ENCODE results near the gene GSTP1. TPM values are rescaled to one million over a fixed set of nuclear protein-coding genes. Genes with fewer than 3 reads are reported as not detected.

GSTP1 gene
- total and polyA plus RNA-seq, 2 of the 8 experiments (the other 6 are each of a cell fraction or from before 2014, with no cell fraction given) = 1,454 to 3,329 TPM

DNA sequence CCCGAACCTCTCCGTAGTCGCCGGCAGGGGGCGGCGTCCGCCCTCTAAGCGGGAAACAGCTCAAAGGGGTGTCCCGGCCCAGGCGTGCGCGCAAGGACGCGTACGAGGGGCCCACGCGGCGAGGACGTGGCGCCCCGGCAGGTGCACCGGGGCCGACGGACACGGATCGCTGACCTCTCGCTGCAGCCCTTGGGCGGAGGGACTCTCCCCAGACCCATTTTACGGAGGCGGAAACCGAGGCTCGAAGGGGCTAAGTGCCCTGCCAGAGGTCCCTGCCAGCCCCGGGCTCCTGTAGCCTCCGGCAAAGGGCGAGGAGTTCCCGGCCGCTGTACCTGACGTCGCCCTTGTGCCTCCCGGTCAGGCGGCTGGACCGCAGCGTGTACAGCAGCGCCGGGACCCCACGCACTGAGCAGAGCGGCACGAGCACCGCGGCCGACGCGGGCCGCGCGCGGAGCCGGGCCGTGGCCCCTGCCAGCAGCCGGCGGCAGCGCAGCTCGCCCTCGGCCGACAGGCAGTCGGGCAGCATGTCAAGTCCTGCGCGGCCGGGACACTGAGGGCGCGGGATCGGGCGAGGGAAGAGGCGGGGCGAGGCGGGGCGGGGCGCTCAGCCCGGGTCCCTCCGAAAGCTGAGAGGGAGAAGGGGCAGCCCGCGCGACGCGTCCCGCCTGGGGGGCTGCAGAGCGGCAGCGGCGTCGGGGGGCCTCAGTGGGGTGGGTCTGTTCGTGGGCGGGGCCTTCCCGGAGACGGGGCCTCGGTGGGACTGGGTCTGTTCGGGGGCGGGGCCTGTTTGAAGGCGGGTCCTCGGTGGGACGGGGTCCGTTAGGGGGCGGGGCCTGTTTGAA, 46.0 kb downstream of the GSTP1 start, which contains the start of gene NUDT8 (continued):
- TF ChIP-seq, protein P1, sequence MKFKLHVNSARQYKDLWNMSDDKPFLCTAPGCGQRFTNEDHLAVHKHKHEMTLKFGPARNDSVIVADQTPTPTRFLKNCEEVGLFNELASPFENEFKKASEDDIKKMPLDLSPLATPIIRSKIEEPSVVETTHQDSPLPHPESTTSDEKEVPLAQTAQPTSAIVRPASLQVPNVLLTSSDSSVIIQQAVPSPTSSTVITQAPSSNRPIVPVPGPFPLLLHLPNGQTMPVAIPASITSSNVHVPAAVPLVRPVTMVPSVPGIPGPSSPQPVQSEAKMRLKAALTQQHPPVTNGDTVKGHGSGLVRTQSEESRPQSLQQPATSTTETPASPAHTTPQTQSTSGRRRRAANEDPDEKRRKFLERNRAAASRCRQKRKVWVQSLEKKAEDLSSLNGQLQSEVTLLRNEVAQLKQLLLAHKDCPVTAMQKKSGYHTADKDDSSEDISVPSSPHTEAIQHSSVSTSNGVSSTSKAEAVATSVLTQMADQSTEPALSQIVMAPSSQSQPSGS (IDR thresholded peaks at IDR 0.05; ENCODE audit: low read length) = no peak
- TF ChIP-seq TBP (IDR thresholded peaks at IDR 0.05; ENCODE audit: low read depth, low read length) (no peak), HDAC2 (IDR thresholded peaks at IDR 0.05; ENCODE audit: borderline replicate concordance in 1 of 2, low read depth in 2 of 2, low read length in 2 of 2) (peak in 1 of 2 experiments; percentile 84; a peak in 2 of 4 replicates), POLR2AphosphoS5 (IDR thresholded peaks at IDR 0.05; ENCODE audit: low read depth, low read length) (peak; percentile 76), RAD21 (IDR thresholded peaks at IDR 0.05 in 1 of 2, conservative IDR thresholded peaks at IDR 0.05 in 1 of 2; ENCODE audit: low read depth in 2 of 2, low read length in 2 of 2) (peak; percentile 53 to 63), YY1 (IDR thresholded peaks at IDR 0.05; ENCODE audit: low read depth, low read length) (0 out of 2 replicates have a peak, but pooled peaks have one; percentile 28), POLR2A (IDR thresholded peaks at IDR 0.05; ENCODE audit: control extremely low read depth in 1 of 2, low read depth in 2 of 2, low read length in 2 of 2) (peak in 1 of 2 experiments; percentile 66; a peak in 2 of 3 replicates), ASH2L (IDR thresholded peaks at IDR 0.05; ENCODE audit: low read length) (no peak), NRF1 (IDR thresholded peaks at IDR 0.05; ENCODE audit: low read depth, low read length) (no peak), RFX5 (IDR thresholded peaks at IDR 0.05; ENCODE audit: borderline replicate concordance, low read depth, low read length) (no peak), RBBP5 (IDR thresholded peaks at IDR 0.05; ENCODE audit: borderline replicate concordance, low read depth, low read length) (peak; percentile 50; the same call in 1 of the 2 replicates)
- TF ChIP-seq, protein P2, sequence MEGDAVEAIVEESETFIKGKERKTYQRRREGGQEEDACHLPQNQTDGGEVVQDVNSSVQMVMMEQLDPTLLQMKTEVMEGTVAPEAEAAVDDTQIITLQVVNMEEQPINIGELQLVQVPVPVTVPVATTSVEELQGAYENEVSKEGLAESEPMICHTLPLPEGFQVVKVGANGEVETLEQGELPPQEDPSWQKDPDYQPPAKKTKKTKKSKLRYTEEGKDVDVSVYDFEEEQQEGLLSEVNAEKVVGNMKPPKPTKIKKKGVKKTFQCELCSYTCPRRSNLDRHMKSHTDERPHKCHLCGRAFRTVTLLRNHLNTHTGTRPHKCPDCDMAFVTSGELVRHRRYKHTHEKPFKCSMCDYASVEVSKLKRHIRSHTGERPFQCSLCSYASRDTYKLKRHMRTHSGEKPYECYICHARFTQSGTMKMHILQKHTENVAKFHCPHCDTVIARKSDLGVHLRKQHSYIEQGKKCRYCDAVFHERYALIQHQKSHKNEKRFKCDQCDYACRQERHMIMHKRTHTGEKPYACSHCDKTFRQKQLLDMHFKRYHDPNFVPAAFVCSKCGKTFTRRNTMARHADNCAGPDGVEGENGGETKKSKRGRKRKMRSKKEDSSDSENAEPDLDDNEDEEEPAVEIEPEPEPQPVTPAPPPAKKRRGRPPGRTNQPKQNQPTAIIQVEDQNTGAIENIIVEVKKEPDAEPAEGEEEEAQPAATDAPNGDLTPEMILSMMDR (IDR thresholded peaks at IDR 0.05; ENCODE audit: control extremely low read depth in 1 of 3, insufficient read depth in 1 of 3, low read depth in 1 of 3, low read length in 3 of 3) = peak in 1 of 3 experiments; percentile 82; a peak in 2 of 4 replicates
- TF ChIP-seq, protein P3, sequence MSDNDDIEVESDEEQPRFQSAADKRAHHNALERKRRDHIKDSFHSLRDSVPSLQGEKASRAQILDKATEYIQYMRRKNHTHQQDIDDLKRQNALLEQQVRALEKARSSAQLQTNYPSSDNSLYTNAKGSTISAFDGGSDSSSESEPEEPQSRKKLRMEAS (IDR thresholded peaks at IDR 0.05) = peak; percentile 80
